ENCODE measurements around the gene SOX9.
"Not testable (repeated sequence)": the region's sequence is repeated elsewhere in the genome, so short reads cannot be mapped to it uniquely, and the experiment has no call there.

Gene SOX9

GRCh38 chr17:72126575-72127486, 6.0 kb downstream of the SOX9 start:
- peak; percentile 74 for DNase-seq

GRCh38 chr17:72128039-72128438, 7.2 kb downstream of the SOX9 start:
- no peak for DNase-seq

GRCh38 chr17:72134608-72135394, 14.0 kb downstream of the SOX9 start:
- DNase-seq: peak; percentile 75

- DNase-seq: no peak
These were observed 14.9 kb downstream of the SOX9 start for GRCh38 chr17:72135546-72136325.

GRCh38 chr17:72136692-72137091, 15.9 kb downstream of the SOX9 start:
- peak; percentile 53 for DNase-seq

GRCh38 chr17:72137161-72137560, 16.3 kb downstream of the SOX9 start:
- DNase-seq: no peak

- no peak for DNase-seq
These were observed 18.4 kb downstream of the SOX9 start for GRCh38 chr17:72139212-72139611.

- no peak for DNase-seq
These were observed 20.5 kb downstream of the SOX9 start for GRCh38 chr17:72141336-72141735.

GRCh38 chr17:72142097-72142496, 21.3 kb downstream of the SOX9 start:
- not testable (repeated sequence) for DNase-seq

- no peak for DNase-seq
These were observed 21.8 kb downstream of the SOX9 start for GRCh38 chr17:72142614-72143013.

GRCh38 chr17:72143245-72143644, 22.4 kb downstream of the SOX9 start:
- DNase-seq: no peak

- no peak for DNase-seq
These were observed 23.3 kb downstream of the SOX9 start for GRCh38 chr17:72144101-72144500.

- no peak for DNase-seq
These were observed 24.7 kb downstream of the SOX9 start for GRCh38 chr17:72145562-72145961.

- DNase-seq: no peak
These were observed 25.1 kb downstream of the SOX9 start for GRCh38 chr17:72145962-72146361.

GRCh38 chr17:72146371-72146770, 25.6 kb downstream of the SOX9 start:
- no peak for DNase-seq

- no peak for DNase-seq
These were observed 30.0 kb downstream of the SOX9 start for GRCh38 chr17:72150632-72151460.

- peak; percentile 34 for DNase-seq
These were observed 31.0 kb downstream of the SOX9 start for GRCh38 chr17:72151565-72152386.

GRCh38 chr17:72152387-72152929, 31.6 kb downstream of the SOX9 start:
- no peak for DNase-seq

- DNase-seq: peak; percentile 49
These were observed 38.4 kb downstream of the SOX9 start for GRCh38 chr17:72158895-72159885.
